HEK293 (cell line): ENCODE measurements around the gene KIF21B.

Source experiments
- CTCF ChIA-PET: fragments of 350-600 bp; formaldehyde crosslinking; extraction: SDS; loops from one replicate; lab custom pipeline; 2021; ENCODE audit warnings: antibody characterized with exemption; lab: Yijun Ruan, JAX
- POLR2A ChIA-PET: fragments of 300-600 bp; formaldehyde crosslinking; extraction: SDS; loops from one replicate; lab custom pipeline; 2020; ENCODE audit warnings: antibody characterized with exemption, inconsistent platforms; lab: Yijun Ruan, JAX
- H3K27ac ChIP-seq: fragments of 200-500 bp; sonication (Bioruptor generic); 2 replicates; pipeline ENCODE4 v1.5.1; 2014; ENCODE audit warnings: low read depth, low read length, control low read depth, inconsistent platforms; ENCODE audit errors: extremely low read depth
- H3K36me3 ChIP-seq, 2 experiments: fragments of 200-500 bp in 1 of 2; sonication (Bioruptor generic) in 1 of 2; 1 replicate in 1 of 2; 2 replicates in 1 of 2; pipeline ENCODE4 v1.5.1; 2014 to 2017; ENCODE audit warnings: inconsistent platforms in 2 of 2, low read length in 2 of 2; ENCODE audit not compliant: control insufficient read depth in 2 of 2, insufficient read depth in 1 of 2
- H3K4me1 ChIP-seq: fragments of 200-500 bp; sonication (Bioruptor generic); 2 replicates; pipeline ENCODE4 v1.5.1; 2014; ENCODE audit warnings: mild to moderate bottlenecking, low read length, inconsistent platforms; ENCODE audit not compliant: control insufficient read depth, insufficient read depth
- H3K4me3 ChIP-seq: 2 replicates; pipeline ENCODE4 v1.5.1; 2011; ENCODE audit warnings: low read depth, mild to moderate bottlenecking, control low read depth, low read length, moderate library complexity
- H3K9me3 ChIP-seq: fragments of 200-500 bp; sonication (Bioruptor generic); 2 replicates; pipeline ENCODE4 v1.5.1; 2014; ENCODE audit warnings: low read depth, low read length, inconsistent platforms; ENCODE audit not compliant: control insufficient read depth, insufficient read depth
- EGR2 ChIP-seq: fragments of 450-650 bp; formaldehyde crosslinking; IDR thresholded peaks from 2 replicates; pipeline ENCODE4 v1.5.1; 2016; ENCODE audit warnings: low read depth, missing biosample characterization, missing genetic modification characterization
- HOXC10 ChIP-seq: sonication (generic); formaldehyde crosslinking; IDR thresholded peaks from 2 replicates; pipeline ENCODE4 v1.8.1; 2023; ENCODE audit warnings: mild to moderate bottlenecking, missing genetic modification reagents
- PRDM4 ChIP-seq: fragments of 450-650 bp; formaldehyde crosslinking; IDR thresholded peaks from 2 replicates; pipeline ENCODE4 v1.5.1; 2017; ENCODE audit warnings: missing biosample characterization, missing genetic modification characterization
- REPIN1 ChIP-seq: fragments of 450-650 bp; formaldehyde crosslinking; IDR thresholded peaks from 2 replicates; pipeline ENCODE4 v1.5.1; 2017; ENCODE audit warnings: missing biosample characterization, missing genetic modification characterization, low read depth
- REST ChIP-seq: fragments of 450-650 bp; formaldehyde crosslinking; IDR thresholded peaks from 2 replicates; pipeline ENCODE4 v1.5.1; 2016; ENCODE audit warnings: missing biosample characterization, missing genetic modification characterization
- SP7 ChIP-seq: fragments of 450-650 bp; formaldehyde crosslinking; IDR thresholded peaks from 2 replicates; pipeline ENCODE4 v1.5.1; 2016; ENCODE audit warnings: missing biosample characterization, missing genetic modification characterization
- ZFHX2 ChIP-seq: fragments of 450-650 bp; formaldehyde crosslinking; conservative IDR thresholded peaks from 2 replicates; pipeline ENCODE4 v1.5.1; 2016; ENCODE audit warnings: missing biosample characterization, missing genetic modification characterization
- ZIC2 ChIP-seq: fragments of 450-650 bp; formaldehyde crosslinking; IDR thresholded peaks from 2 replicates; pipeline ENCODE4 v1.5.1; 2016; ENCODE audit warnings: missing biosample characterization, missing genetic modification characterization
- ZNF155 ChIP-seq: fragments of 450-650 bp; formaldehyde crosslinking; IDR thresholded peaks from 2 replicates; pipeline ENCODE4 v1.5.1; 2016; ENCODE audit warnings: missing biosample characterization, missing genetic modification characterization
- ZNF341 ChIP-seq: fragments of 450-650 bp; formaldehyde crosslinking; IDR thresholded peaks from 2 replicates; pipeline ENCODE4; 2016; ENCODE audit warnings: low read depth, missing biosample characterization, missing genetic modification characterization
- ZNF560 ChIP-seq: fragments of 450-650 bp; formaldehyde crosslinking; IDR thresholded peaks from 2 replicates; pipeline ENCODE4 v1.5.1; 2017; ENCODE audit warnings: missing biosample characterization, missing genetic modification characterization, borderline replicate concordance
- ZNF571 ChIP-seq: fragments of 450-650 bp; formaldehyde crosslinking; IDR thresholded peaks from 2 replicates; pipeline ENCODE4 v1.5.0; 2017; ENCODE audit warnings: missing biosample characterization, missing genetic modification characterization
- ZNF624 ChIP-seq: fragments of 450-650 bp; formaldehyde crosslinking; IDR thresholded peaks from 2 replicates; pipeline ENCODE4 v1.5.1; 2017; ENCODE audit warnings: missing biosample characterization, missing genetic modification characterization
- ZNF658 ChIP-seq: fragments of 450-650 bp; formaldehyde crosslinking; IDR thresholded peaks from 2 replicates; pipeline ENCODE4; 2016; ENCODE audit warnings: missing biosample characterization, missing genetic modification characterization
- ZNF747 ChIP-seq: fragments of 450-650 bp; formaldehyde crosslinking; IDR thresholded peaks from 2 replicates; pipeline ENCODE4 v1.5.1; 2016; ENCODE audit warnings: missing biosample characterization, missing genetic modification characterization
- ZNF843 ChIP-seq: fragments of 450-650 bp; formaldehyde crosslinking; IDR thresholded peaks from 2 replicates; pipeline ENCODE4 v1.5.1; 2016; ENCODE audit warnings: missing biosample characterization, missing genetic modification characterization

Gene KIF21B

GRCh38 chr1:201026836-201027235 lies 3.3 kb upstream of the KIF21B start (continued):
- no peak for TF ChIP-seq PRDM4
- TF ChIP-seq HOXC10 (CRISPR knock-in tag) = no peak
- no peak for TF ChIP-seq ZNF658 (tag by site-specific recombination)
- TF ChIP-seq ZNF843 (tag by site-specific recombination) = no peak
- TF ChIP-seq ZNF155 = no peak
- no peak for TF ChIP-seq SP7 (tag by site-specific recombination)
- TF ChIP-seq ZNF747 = no peak
- TF ChIP-seq ZNF624 (tag by site-specific recombination) = no peak
- TF ChIP-seq, all 188 proteins: peak for 0

- no peaks in the 10 kb centered on the region for H3K4me1 ChIP-seq
- no peak for TF ChIP-seq REPIN1 (tag by site-specific recombination)
- peak; percentile 66 for TF ChIP-seq ZFHX2
- TF ChIP-seq EGR2 = peak; percentile 63; the same call in 1 of the 2 replicates
- TF ChIP-seq, all 188 proteins: peak for 2
- Histone ChIP-seq H3K36me3 (no peaks in the 10 kb centered on the region), H3K4me3 (no peak overlapping the region), H3K27ac (no peak overlapping the region), H3K9me3 (no peaks in the 10 kb centered on the region)
- ChIA-PET POLR2A (interaction anchor here (1.1 to 1.2 kb wide), 2 partner anchors 47 to 87 kb away, joined by 3 read pairs; no protein-coding TSS in a partner anchor), CTCF (interaction anchor here (0.6 to 9.6 kb wide), 14 partner anchors 10 to 404 kb away, joined by 3 to 65 read pairs (median 4); partner anchors contain the start of genes CACNA1S and INAVA)
Observed at GRCh38 chr1:201026234-201026633, 2.7 kb upstream of the KIF21B start.

GRCh38 chr1:201025571-201026002 lies 2.1 kb upstream of the KIF21B start:
- Histone ChIP-seq H3K4me1 (no peaks in the 10 kb centered on the region), H3K27ac (no peak overlapping the region), H3K36me3 (no peaks in the 10 kb centered on the region), H3K4me3 (no peak overlapping the region), H3K9me3 (no peaks in the 10 kb centered on the region)
- TF ChIP-seq REPIN1 (tag by site-specific recombination) = no peak
- TF ChIP-seq ZNF560 (tag by site-specific recombination) = no peak
- TF ChIP-seq ZNF571 (tag by site-specific recombination) = no peak
- TF ChIP-seq ZNF341 = no peak
- TF ChIP-seq REST (tag by site-specific recombination) = no peak
- peak; percentile 59 for TF ChIP-seq ZIC2
- ChIA-PET CTCF (interaction anchor here (0.7 to 9.6 kb wide), 14 partner anchors 10 to 403 kb away, joined by 3 to 65 read pairs (median 4); partner anchors contain the start of gene INAVA), POLR2A (interaction anchor here (1.0 to 1.2 kb wide), 3 partner anchors 10 to 88 kb away, joined by 3 read pairs; no protein-coding TSS in a partner anchor)
